Upper lobe of left lung (tissue), 6 donors: ENCODE measurements around the gene CAPZB. TPM values are rescaled to one million over a fixed set of nuclear protein-coding genes. Genes with fewer than 3 reads are reported as not detected.

Source experiments
- ATAC-seq, 2 donors: fragments of 200-7000 bp; cut with Tn5 transposase; one replicate each; pipeline ENCODE4 v1.9.1; 2022; ENCODE audit warnings: mild to moderate bottlenecking in 2 of 2, moderate library complexity in 2 of 2; ENCODE audit not compliant: low FRiP score in 2 of 2
- DNase-seq, 2 donors: peaks; one replicate each; pipeline ENCODE4 v3.0.0-alpha.2; 2019 to 2020
- H3K27ac ChIP-seq, 4 donors: fragments of 200-600 bp; sonication (generic); one replicate each; pipeline ENCODE4 v1.5.1; 2016 to 2019
- H3K27me3 ChIP-seq, 4 donors: fragments of 200-600 bp; sonication (generic); one replicate each; pipeline ENCODE4 v1.5.1; 2017 to 2019
- H3K36me3 ChIP-seq, 4 donors: fragments of 200-600 bp; sonication (generic); one replicate each; pipeline ENCODE4 v1.5.1; 2016 to 2019
- H3K4me1 ChIP-seq, 4 donors: fragments of 200-600 bp; sonication (generic); one replicate each; pipeline ENCODE4 v1.5.1; 2018 to 2019
- H3K4me3 ChIP-seq, 4 donors: fragments of 200-600 bp; sonication (generic); one replicate each; pipeline ENCODE4 v1.5.1; 2017 to 2019; ENCODE audit warnings: mild to moderate bottlenecking in 2 of 4, moderate library complexity in 1 of 4
- H3K9me3 ChIP-seq, 4 donors: fragments of 200-600 bp; sonication (generic); one replicate each; pipeline ENCODE4 v1.5.1; 2018 to 2019
- CTCF ChIP-seq, 6 experiments: fragments of 450-650 bp in 4 of 6; fragments of 200-600 bp in 2 of 6; sonication (generic) in 2 of 6; IDR thresholded peaks; one replicate each; pipeline ENCODE4 v1.5.1; 2016 to 2019; ENCODE audit warnings: antibody characterized with exemption in 6 of 6
- EP300 ChIP-seq, 4 donors: sonication (generic); formaldehyde crosslinking; IDR thresholded peaks; one replicate each; pipeline ENCODE4 v1.5.1; 2017; ENCODE audit warnings: antibody characterized with exemption in 4 of 4, control low read depth in 2 of 4
- POLR2A ChIP-seq, 4 donors: fragments of 450-650 bp; IDR thresholded peaks; one replicate each; pipeline ENCODE4 v1.5.1; 2016 to 2017; ENCODE audit warnings: antibody characterized with exemption in 4 of 4, mild to moderate bottlenecking in 2 of 4
- POLR2AphosphoS5 ChIP-seq, 2 donors: sonication (generic); formaldehyde crosslinking; IDR thresholded peaks; one replicate each; pipeline ENCODE4 v1.5.1; 2017; ENCODE audit warnings: antibody characterized with exemption in 2 of 2
- WGBS, 2 donors: methylation state at CpG; one replicate each; pipeline ENCODE4 v1.1.5; 2017 to 2018; 5-methylcytosine and 5-hydroxymethylcytosine counted together
- total RNA-seq, 6 donors: library from RNA; depleted of rRNA in 4 of 6; stranded (reverse); fragments of >200 nt in 4 of 6; gene quantifications; one replicate each; pipeline versions ENCODE4 v1.1.0 to v1.2.1, GENCODE V29; 2016 to 2021
- donor health status: DM: no; HTN: no; CAD: no; lungs with moderate emphysema.
- donor health status: DM: no; HTN: yes; CAD: no; lungs with severe emphysema.

The CAPZB gene
- total RNA-seq, 6 donors from 2014 or later = 96.4 to 303 (median 144) TPM

- Histone ChIP-seq H3K27ac (peak overlapping the region in 3 of 4 donors; percentile 26 to 59 (median 30)), H3K4me1 (peaks cover 21 to 45% (median 41%) of the 10 kb centered on the region in 4 donors)
- TF ChIP-seq POLR2AphosphoS5 (IDR thresholded peaks at IDR 0.05) (no peak), EP300 (IDR thresholded peaks at IDR 0.05) (no peak), POLR2A (IDR thresholded peaks at IDR 0.05) (no peak), CTCF (IDR thresholded peaks at IDR 0.05) (no peak)
Observed at GRCh38 chr1:19397217-19397945, 88.0 kb downstream of the CAPZB start.

GRCh38 chr1:19396280-19396679, 89.1 kb downstream of the CAPZB start:
- no peaks in the 10 kb centered on the region for H3K27me3 ChIP-seq
- ATAC-seq (no peak), DNase-seq (no peak)
- 93 to 95% methylated on average over 8 to 13 of the region's 13 CpGs for WGBS, 2 donors
- H3K9me3 ChIP-seq = no peaks in the 10 kb centered on the region
- peaks cover 21 to 45% (median 40%) of the 10 kb centered on the region in 4 donors for H3K4me1 ChIP-seq
- TF ChIP-seq POLR2AphosphoS5 (IDR thresholded peaks at IDR 0.05) = no peak
- peaks cover 0 to 10% (median 5%) of the 10 kb centered on the region in 4 donors for H3K36me3 ChIP-seq
- H3K27ac ChIP-seq = no peak overlapping the region
- H3K4me3 ChIP-seq = no peak overlapping the region

More at GRCh38 chr1:19397217-19397945, 88.0 kb downstream of the CAPZB start:
- ATAC-seq (no peak), DNase-seq (no peak)
- Histone ChIP-seq H3K27me3 (no peaks in the 10 kb centered on the region), H3K9me3 (no peaks in the 10 kb centered on the region), H3K36me3 (peaks cover 0 to 10% (median 5%) of the 10 kb centered on the region in 4 donors), H3K4me3 (no peak overlapping the region)
- 92% methylated on average over 13 of the region's 13 CpGs for whole genome bisulfite sequencing, 2 donors

- ATAC-seq (no peak), DNase-seq (no peak)
- TF ChIP-seq POLR2AphosphoS5 (IDR thresholded peaks at IDR 0.05) = no peak
- TF ChIP-seq CTCF (IDR thresholded peaks at IDR 0.05) = no peak
- TF ChIP-seq EP300 (IDR thresholded peaks at IDR 0.05) = no peak
- TF ChIP-seq POLR2A (IDR thresholded peaks at IDR 0.05) = no peak
- Histone ChIP-seq H3K9me3 (no peaks in the 10 kb centered on the region), H3K4me1 (peaks cover 22 to 47% (median 41%) of the 10 kb centered on the region in 4 donors), H3K27ac (no peak overlapping the region), H3K4me3 (no peak overlapping the region), H3K36me3 (peaks cover 0 to 10% (median 5%) of the 10 kb centered on the region in 4 donors), H3K27me3 (no peaks in the 10 kb centered on the region)
- WGBS, 2 donors = 83 to 95% methylated on average over 6 to 16 of the region's 16 CpGs
Observed at GRCh38 chr1:19395678-19396192, 89.6 kb downstream of the CAPZB start.

- Histone ChIP-seq H3K4me3 (no peak overlapping the region), H3K36me3 (peaks cover 0 to 10% (median 5%) of the 10 kb centered on the region in 4 donors), H3K4me1 (peaks cover 34 to 48% (median 39%) of the 10 kb centered on the region in 4 donors), H3K27ac (peak overlapping the region in 3 of 4 donors; percentile 10 to 80 (median 39)), H3K9me3 (no peaks in the 10 kb centered on the region), H3K27me3 (no peaks in the 10 kb centered on the region)
- ATAC-seq = no peak
- no peak for TF ChIP-seq POLR2A (IDR thresholded peaks at IDR 0.05)
- no peak for TF ChIP-seq POLR2AphosphoS5 (IDR thresholded peaks at IDR 0.05)
- TF ChIP-seq CTCF (IDR thresholded peaks at IDR 0.05) = no peak
- TF ChIP-seq EP300 (IDR thresholded peaks at IDR 0.05) = no peak
- DNase-seq = no peak
- 86 to 89% methylated on average over 3 to 12 of the region's 14 CpGs for WGBS, 2 donors
Observed at GRCh38 chr1:19393046-19393445, 92.3 kb downstream of the CAPZB start.

- Histone ChIP-seq H3K4me3 (no peak overlapping the region), H3K4me1 (peaks cover 34 to 48% (median 36%) of the 10 kb centered on the region in 4 donors), H3K27ac (peak overlapping the region in 3 of 4 donors; percentile 39 to 80 (median 78)), H3K9me3 (no peaks in the 10 kb centered on the region), H3K36me3 (peaks cover 0 to 10% (median 5%) of the 10 kb centered on the region in 4 donors), H3K27me3 (no peaks in the 10 kb centered on the region)
- ATAC-seq = no peak
- TF ChIP-seq POLR2AphosphoS5 (IDR thresholded peaks at IDR 0.05) = no peak
- TF ChIP-seq POLR2A (IDR thresholded peaks at IDR 0.05) = no peak
- no peak for TF ChIP-seq EP300 (IDR thresholded peaks at IDR 0.05)
- WGBS, 2 donors = 72 to 89% methylated on average over 9 of the region's 9 CpGs
- DNase-seq = no peak
Observed at GRCh38 chr1:19392221-19392620, 93.1 kb downstream of the CAPZB start.
